NT2/D1 (cell line): ENCODE data around the gene RASAL1.

Source experiments
- SUZ12 ChIP-seq: IDR thresholded peaks from 2 replicates; pipeline ENCODE4 v1.6.1; 2011; ENCODE audit not compliant: insufficient read length, insufficient read depth; ENCODE audit errors: extremely low read depth
- YY1 ChIP-seq: IDR thresholded peaks from 2 replicates; pipeline ENCODE4 v1.6.1; 2011; ENCODE audit not compliant: insufficient read length, insufficient read depth
- ZNF274 ChIP-seq: IDR thresholded peaks from 2 replicates; pipeline ENCODE4 v1.6.1; 2011; ENCODE audit warnings: mild to moderate bottlenecking, low read depth, low read length

DNA sequence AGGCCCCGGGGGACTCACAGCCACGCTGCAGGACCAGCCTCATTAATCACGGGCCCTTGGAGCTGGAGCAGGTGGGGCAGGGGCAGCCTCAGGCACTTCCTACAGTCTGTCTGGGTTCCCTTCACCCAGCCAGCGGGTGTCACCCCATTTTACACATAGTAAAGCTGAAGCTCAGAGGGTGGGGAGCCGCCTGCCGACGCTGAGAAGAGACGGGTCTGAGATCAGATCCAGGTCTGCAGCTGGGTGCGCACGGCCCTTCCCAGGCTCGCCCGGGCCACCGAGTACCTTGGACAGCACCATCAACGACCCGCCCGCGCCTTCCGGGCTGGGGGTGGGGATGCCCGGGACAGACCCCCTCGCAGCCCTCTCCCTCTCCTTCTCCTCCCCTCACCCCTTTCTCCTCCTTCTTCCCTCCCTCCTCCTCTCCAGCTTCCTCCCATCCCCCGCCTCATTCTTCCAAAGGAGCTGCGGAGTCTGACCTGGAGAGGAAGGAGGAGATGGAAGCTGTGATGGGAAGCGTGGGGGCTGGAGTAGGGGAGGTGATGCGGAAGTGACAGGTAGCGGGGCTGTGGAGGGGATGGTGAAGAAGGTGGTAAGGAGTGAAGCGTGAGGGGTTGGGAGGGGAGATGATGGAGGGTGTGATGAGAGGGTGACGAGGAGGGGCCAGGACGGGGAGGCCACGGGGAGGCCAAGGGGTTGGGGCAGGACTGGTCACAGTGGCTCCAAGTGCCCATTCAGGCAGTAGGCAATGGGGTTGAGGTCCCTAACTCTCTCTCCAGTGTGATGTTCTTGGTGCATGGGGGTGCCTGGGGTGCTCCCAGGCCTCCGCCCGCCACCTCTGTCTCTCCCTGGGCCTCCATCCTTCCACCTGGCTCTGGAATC, 70.2 kb downstream of the RASAL1 start:
- no peak for TF ChIP-seq ZNF274
- no peak for TF ChIP-seq YY1
- TF ChIP-seq SUZ12, result no peak
